SW 1271 (cell line): ENCODE data around the gene HEXIM2.
"Not testable (repeated sequence)": the region's sequence is repeated elsewhere in the genome, so short reads cannot be mapped to it uniquely, and the experiment has no call there.

Source experiments
- DNase-seq, 2 experiments: peaks; one replicate each; lab custom pipeline; 2025; lab: John Stamatoyannopoulos, UW

Gene HEXIM2

DNA sequence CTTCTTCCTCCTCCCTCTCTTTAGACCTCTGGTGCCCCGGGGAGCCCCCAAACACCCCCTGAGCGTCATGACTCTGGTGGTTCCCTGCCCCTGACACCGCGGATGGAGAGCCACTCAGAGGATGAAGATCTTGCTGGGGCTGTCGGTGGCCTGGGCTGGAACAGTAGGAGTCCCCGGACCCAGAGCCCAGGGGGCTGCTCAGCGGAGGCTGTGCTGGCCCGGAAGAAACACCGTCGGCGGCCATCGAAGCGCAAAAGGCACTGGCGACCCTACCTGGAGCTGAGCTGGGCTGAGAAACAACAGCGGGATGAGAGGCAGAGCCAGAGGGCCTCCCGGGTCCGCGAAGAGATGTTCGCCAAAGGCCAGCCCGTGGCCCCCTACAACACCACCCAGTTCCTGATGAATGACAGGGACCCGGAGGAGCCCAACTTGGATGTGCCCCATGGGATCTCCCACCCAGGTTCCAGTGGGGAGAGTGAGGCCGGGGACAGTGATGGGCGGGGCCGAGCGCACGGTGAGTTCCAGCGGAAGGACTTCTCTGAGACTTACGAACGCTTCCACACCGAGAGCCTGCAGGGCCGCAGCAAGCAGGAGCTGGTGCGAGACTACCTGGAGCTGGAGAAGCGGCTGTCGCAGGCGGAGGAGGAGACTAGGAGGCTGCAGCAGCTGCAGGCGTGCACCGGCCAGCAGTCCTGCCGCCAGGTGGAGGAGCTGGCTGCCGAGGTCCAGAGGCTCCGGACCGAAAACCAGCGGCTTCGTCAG is 7.5 kb downstream of the HEXIM2 start:
- no peak for DNase-seq

DNA sequence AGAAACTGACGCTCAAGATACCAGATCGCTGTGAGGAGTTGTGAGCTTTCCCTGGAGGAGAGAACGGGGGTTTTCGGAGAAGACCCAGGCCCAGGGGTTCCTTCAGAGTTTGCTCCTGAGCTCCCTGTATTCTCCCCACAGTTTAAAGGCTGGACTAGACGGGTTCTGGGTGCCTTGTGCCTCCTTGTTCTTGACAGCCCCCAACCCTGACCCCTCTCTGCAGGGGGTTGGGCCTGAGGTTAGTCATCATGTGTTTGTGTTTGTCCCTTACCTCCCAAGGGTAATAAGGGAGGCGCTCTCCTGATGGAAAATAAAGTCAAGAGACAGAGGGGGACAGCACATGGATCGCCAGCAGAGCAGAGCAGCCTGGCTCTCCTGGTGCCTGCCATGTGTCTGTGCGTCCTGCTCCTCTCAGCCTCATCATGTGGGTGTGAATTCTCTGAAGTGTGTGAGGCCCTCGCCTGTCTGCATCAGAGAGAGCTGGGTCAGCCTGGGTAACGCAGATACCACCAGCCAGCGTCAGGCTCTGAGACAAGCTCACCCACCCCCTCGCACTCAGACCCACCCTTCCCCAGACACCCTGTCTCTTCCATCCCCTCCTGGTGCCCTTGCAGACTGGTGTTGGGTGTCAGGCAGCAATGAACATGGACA is 8.7 kb downstream of the HEXIM2 start:
- no peak for DNase-seq

DNA sequence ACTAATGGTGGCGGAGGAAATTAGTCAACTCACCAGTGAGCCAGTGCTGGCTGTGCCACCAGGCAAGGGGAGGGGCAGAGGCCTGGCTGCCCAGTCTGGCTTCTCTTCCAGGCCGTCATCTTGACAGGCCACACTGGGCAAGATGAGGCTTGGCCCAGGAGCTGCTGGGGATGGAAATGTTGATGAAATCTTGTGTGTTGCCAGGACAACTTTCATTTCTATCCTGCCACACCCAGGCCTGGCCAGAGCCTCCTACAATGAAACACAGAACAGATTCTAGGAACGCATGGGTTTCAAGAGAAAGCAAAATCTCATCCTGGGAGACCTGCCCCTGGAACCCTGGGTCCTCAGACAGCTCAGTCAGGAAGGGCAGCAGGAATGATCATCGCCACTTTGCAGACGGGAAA is 9.3 kb downstream of the HEXIM2 start:
- peak; percentile 32 to 45 for DNase-seq

DNA sequence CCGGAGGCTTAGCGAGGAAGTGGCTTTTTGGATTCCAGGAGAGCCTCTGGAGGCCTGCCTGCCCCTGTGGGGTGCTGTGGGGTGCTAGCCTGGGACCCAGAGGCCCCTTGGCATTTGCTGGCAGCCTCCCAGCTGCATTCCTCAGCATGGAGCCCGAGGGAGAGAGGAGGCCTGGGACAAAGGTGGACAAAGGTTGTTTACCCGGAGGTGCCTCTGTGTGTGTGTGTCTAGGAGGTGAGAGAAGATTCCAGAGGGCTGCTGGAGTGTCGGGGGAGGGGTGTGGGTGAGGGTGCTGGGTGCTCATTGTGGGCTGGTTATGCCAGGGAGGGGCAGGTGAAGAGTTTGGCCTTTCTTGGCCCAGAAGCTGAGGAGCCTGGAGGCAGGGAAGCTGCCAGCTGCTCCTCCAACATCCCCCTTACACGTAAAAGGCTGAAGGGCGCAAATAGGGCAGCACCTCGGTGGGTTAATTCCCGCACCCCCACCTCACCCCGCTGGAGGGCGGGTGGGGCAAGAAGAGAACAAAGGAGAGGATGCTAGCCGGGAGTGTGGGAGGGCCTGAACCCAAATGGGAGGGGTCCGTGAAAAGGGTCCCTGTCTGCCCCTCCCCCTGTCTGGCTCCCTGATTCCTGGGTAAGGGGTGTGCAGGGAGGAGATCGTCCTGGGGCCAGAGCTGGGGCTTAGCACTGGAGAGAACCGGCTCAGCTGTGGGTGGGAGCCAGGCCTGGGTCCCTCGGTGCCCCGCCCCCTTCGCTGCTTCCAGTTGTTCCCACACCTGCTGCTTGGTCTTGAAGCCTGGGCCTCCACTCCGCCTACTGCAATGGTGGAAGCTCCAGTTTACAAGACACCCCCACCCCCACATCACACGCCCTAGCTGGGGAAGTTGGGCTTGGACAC is 9.9 kb downstream of the HEXIM2 start:
- peak; percentile 44 to 52 for DNase-seq

DNA sequence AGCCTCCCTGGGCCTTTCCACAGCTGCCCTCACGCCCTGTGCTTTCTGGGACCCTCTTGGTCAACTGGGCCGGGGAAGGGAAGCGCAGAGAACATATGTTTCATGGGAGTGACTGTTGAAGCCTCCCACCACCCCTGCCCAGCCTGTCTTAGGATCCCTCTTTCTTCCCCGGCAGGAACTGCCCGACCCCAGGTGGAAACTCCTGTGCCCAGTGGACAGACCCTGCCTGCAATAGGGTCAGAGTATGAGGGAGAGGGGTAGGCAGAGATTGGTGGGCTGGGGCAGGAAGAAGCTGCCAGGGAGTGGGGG is 10.5 kb downstream of the HEXIM2 start:
- DNase-seq = no peak

DNA sequence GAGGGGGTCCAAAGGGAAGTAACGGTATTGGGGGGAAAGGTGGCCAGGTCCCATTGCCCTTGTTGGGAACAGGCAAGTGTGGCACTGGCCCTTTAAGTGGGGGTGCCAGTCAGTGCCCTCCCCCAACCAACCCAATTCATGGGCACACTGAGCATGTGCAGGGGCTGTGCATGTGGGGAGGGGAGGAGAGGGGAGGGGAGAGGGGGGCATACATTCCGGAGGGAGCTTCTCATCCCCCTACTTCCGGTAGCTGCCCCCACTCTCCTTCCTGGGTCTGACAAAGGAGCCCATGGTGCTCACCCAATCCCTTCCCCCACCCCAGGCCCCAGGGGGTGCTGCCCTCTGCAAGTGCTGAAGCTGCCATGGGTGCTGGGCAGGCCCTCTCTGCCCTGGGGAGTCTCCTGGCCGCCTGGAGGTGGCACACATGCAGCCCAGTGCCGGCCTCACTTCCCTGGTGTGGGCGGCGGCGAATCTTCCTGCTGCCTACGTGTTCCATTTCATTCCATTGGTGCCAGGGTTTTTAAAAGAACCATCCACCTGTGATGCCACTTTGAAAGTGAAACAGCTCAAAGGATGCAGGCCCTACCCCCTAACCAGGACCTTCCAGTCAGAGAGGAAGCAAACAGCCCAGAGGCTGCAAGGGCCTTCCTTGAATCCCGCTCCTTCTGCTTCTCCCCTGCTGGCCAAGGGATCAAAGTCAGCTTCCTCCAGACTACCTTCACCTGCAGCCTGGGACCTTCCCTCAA is 11.0 kb downstream of the HEXIM2 start:
- DNase-seq = peak; percentile 90 to 94

DNA sequence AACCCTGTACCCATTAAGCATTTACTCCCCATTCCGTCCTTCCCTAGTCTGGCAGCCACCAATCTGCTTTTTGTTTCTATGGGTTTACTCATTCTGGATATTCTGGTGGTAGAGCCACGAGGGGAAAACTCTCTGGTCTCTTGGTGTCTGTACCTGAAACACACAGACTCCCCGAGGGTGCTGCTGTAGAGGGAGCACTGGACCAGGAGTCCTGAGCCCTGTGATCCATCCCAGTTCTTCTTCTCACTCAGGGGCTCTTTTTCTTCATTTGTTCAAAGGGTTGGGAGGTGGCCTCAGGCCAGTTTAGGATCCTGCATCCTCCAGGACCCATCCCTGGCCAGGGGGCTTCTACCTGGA is 14.1 kb downstream of the HEXIM2 start:
- no peak for DNase-seq

DNA sequence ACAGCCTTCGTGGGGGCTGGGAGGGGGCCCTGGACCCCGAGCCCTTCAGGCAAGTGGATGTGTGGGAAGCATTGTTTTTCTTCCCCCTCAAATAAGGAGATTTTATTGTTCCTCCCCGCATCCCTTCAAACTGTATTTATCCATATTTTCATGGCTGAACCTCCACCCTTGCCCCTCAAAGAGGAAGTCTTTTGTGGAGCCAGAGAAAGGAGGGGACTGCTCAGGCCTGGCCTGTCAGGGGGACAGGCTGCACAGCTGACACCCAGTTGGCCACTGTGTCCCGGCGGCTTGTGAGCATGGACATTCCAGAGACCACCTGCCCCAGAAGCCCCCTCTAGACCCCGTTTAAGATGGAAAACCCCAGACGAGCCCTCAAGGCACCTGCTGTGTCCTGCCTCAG is 15.9 kb downstream of the HEXIM2 start:
- no peak for DNase-seq

DNA sequence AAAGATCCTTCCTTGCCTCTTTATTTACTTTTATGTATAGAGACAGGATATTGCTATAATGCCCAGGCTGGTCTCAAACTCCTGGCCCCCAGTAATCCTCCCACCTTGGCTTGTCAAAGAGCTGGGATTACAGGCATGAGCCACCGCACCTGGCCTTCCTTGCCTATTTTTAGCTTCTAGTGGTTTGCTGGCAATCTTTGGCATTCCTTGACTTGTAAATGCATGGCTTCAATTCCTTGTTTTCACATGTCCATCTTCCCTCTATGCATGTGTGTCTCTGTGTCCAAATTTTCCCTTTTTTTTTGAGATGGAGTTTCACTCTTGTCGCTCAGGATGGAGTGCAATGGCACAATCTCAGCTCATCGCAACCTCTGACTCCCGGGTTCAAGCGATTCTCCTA is 22.5 kb downstream of the HEXIM2 start:
- DNase-seq = no peak

DNA sequence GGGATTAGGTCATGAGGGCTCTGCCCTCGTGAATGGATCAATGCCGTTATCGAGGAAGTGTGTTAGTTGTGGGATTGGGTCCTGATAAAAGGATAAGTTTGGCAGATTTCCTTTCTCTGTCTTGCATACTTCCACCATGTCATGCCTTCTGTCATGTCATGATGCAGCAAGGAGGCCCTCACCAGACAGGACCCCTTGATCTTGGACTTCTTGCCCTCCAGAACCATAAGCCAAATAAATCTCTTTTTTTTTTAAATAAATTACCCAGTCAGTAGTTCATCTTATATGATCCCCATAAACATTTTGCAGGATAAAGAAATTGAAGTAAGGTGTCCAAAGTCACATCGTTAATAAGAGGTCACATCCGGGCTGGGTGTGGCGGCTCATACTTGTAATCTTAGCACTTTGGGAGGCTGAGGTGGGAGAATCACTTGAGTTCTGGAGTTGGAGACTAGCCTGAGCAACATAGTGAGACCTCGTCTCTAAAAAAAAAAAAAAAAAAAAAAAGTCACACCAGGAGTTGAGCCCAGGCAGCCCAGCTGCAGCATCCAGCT is 25.2 kb downstream of the HEXIM2 start:
- no peak for DNase-seq

DNA sequence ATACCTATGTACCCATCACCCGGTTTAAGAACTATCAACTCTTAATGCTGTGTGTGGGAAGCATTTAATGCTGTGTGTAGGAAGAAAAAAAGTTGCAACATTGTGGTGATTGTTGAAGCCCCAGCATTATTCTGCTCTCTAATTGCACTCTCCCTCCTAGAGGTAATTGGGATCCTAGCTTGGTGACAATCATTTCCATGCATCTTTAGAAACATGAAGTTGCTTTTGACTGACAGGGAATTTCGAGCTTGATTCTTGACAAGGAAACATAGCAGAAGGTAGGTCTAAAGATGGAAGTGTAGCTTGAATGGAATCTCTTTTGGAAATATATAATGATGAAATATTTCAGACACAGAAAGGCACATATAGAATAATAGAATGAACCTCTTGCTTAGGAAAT is 27.3 kb downstream of the HEXIM2 start:
- DNase-seq = no peak

DNA sequence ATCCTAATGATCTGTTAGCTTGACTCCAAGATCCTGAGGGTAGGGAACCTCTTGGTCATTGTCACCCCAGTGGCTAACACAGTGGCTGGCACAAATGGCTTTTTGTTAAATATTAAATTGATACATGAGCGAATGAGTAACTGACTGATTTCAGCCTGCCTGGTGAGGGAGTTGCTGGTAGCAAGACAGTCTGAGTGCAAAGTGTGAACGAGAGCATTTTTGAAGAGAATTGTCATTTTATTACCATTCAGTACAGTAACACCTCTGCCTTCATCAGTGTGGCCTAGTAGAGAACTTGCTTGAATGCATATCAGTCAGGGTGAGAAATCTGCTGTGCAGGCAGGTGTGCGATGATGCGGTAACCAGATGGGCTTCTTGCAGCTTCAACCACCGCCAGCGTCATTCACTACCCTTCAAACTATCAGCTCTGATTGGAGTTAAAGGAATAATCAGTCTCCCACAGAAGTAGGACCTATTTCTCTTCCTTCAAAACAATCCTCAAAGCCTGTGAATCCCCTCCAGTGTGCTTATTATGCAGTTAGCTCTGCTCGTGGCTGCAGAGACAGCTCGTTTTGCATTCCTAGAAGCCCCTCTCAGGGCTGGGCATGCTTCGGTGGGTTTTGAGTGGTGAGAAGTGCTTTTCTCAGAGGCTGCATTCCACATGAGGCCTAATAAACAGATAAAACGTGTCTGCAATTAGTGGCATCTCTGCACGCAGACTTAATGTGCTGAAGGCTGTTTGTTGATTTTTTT is 29.0 kb downstream of the HEXIM2 start:
- DNase-seq = no peak

DNA sequence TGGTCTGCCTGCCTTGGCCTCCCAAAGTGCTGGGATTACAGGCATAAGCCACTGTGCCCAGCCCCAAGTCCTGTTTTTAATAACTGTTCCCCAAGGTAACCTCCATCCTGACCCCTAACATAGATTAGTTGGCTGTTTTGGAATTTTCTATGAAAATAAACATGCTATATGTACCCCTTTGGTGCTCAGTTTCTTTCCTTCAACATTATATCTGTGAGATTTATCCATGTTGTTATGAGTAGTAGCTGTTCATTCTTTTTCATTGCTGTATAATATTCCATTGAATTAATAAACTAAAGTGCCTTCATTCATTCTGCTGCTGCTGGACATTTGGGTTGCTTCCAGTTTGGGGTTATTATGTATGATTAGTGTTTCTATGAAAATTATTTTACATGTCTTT is 33.7 kb downstream of the HEXIM2 start:
- DNase-seq = no peak

DNA sequence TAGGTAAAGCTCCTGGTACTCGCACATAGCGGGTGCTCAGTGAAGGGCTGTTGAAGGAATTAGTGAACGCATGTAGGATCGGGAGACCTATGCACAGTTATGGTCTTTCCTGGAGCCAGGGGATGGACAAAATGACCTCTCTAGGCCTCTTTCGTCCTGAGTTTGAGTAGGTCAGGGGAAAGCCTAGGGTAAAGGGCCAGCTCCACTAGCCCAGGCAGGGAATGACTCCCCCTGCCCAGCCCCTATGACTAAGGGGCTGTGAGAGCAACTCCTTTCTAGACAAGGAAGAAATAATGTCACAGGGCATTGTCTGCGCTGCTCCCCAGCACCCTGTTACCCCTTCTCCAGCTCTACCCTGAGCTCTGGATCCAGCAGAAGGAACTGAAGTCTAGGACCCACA is 35.4 kb downstream of the HEXIM2 start:
- no peak for DNase-seq

DNA sequence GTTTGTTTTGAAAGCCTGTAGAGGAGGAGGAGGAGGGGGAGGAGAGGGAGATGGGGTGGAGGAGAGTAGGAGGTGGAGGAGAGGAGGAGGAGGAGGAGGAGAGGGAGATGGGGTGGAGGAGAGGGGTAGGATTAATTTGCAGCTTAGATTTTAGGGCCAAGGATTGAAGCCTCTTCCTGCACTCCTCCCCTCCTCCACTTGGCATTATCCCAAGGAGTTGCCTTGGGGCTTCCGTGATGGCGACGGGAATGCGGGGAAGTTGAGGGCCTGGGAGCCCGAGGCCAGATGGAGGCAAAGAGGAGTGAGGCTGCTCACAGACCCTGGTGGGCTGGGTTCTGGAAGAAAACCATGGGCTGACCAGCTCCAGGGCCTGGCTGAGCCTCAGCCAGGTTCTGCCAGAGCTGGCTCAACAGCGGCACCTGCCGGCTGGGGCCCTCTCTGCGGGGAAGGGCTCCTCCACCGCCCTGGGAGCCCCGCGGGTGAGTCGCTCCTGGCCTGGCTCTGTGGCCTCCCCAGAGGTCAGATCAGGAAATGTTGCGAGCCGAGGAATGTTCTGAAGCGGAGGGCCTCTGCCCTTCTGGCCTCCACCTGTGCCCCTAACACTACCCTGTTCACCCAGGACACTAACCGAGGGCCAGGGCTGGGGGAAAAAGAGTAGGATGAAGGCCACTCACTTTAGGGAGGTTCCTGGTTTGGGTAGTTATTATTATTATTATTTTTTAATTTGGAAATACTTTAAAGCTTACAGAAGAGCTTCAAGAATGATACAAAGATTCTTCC is 36.1 kb downstream of the HEXIM2 start:
- DNase-seq = peak; percentile 56 to 86

DNA sequence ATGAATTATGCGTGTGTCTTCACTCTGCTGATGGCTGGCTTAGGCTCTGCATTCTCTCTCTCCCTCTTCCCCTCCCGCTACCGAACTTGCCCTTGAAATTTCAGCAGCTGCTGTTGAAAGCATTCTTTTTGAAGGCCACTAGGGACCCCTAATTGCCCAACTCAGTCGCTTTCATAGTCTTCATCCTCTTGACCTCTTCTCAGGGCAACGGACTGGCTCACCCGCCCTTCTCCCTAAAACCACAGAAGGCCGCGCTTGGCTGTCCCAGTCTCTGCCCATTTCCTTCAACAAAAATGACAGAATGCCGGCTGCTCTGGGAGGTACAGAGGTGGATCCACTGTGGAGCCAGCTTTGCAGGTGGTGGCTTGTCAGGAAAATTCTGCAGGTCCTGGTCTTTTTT is 39.0 kb downstream of the HEXIM2 start:
- no peak for DNase-seq

DNA sequence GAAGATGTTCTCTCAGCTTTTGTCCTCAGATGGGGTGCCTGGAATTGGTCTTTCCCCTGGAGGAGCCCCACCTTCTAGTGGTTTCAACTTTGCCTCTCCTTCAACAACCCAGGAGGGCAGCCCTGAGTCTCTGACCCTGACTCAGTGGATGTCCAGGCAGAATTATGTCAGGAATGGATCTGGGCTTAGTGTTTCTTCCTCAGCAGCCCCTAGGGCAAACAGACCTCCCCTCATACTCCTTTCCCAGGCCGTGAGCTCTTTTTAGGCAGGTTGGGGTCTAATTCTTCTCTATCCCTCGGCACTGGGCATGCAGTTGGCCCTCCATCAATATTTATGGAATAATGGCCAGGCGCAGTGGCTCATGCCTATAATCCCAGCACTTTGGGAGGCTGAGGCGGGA is 39.8 kb downstream of the HEXIM2 start:
- no peak for DNase-seq

DNA sequence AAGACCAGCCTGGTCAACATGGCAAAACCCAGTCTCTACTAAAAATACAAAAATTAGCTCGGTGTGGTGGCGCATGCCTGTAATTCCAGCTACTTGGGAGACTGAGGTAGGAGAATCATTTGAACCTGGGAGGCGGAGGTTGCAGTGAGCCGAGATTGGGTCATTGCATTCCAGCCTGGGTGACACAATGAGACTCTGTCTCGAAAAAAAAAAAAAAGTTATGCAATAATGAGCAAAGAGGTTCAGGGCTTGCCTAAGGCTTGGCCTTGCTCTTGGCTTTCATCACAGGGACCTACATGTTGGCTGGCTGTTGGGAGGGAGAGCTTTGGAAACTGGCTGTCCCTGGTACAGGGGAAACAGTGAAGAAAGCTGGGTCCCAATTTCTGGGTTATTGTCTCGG is 40.2 kb downstream of the HEXIM2 start:
- DNase-seq = not testable (repeated sequence)

DNA sequence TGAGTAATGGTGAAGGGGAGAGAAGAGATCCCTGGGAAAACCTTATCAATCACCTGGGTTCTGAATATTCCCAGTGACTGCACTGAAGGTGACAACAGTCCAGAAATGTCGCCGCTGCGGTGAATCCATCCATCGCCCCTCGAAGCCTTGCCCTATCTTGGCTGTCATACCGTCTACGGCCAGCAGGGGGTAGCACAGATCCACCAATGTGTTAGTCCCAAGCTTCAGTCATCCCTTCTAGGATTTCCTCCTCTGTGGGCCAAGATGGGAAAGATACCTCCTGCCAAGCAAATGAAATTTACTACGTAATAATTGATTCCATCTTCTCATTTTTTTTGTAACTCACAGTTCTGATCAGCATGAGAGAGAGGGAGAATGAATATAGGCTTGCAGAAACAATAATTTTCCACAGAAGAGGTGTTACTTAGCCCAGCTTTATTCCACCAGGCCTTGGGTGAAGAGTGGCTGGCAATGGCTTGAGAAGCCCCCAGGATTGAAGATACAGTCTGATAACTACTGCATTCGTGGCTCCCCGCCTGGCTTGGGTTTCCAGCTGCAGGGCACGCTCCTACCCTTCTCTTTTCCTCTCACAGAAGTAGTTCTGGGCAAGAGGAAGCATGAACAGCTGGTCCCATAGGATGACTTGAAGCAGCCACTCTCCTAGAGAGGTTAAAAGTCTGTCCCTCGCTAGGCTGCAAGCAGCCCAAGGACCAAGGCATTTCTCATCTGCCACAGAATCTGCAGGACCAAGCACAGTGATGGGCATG is 57.4 kb downstream of the HEXIM2 start:
- peak; percentile 66 to 75 for DNase-seq
